Tibial artery (tissue), 4 donors: ENCODE data around the gene HLX.

Experiments
- DNase-seq, 2 donors: peaks; one replicate each; pipeline ENCODE4 v3.0.0-alpha.2; 2019
- H3K27ac ChIP-seq, 2 donors: fragments of 200-600 bp; sonication (generic) in 1 of 2; 1 replicate in 1 of 2; 2 replicates in 1 of 2; pipeline ENCODE4 v1.5.1; 2018 to 2019; ENCODE audit warnings: mild to moderate bottlenecking in 1 of 2
- H3K27me3 ChIP-seq, 2 donors: fragments of 200-600 bp; sonication (generic) in 1 of 2; one replicate each; pipeline versions ENCODE4 v1.5.1 to v1.6.0; 2016 to 2019
- H3K36me3 ChIP-seq, 3 donors: fragments of 200-600 bp; sonication (generic) in 2 of 3; one replicate each; pipeline ENCODE4 v1.5.1; 2016 to 2019; ENCODE audit warnings: mild to moderate bottlenecking in 2 of 3
- H3K4me1 ChIP-seq, 4 donors: fragments of 200-600 bp; sonication (generic) in 2 of 4; 1 replicate in 3 of 4; 2 replicates in 1 of 4; pipeline ENCODE4 v1.5.1; 2016 to 2019
- H3K4me3 ChIP-seq, 2 donors: fragments of 200-600 bp; sonication (generic) in 1 of 2; 1 replicate in 1 of 2; 2 replicates in 1 of 2; pipeline ENCODE4 v1.5.1; 2018 to 2019; ENCODE audit warnings: mild to moderate bottlenecking in 2 of 2
- H3K9me3 ChIP-seq, 3 donors: fragments of 200-600 bp; sonication (generic) in 1 of 3; one replicate each; pipeline ENCODE4 v1.5.1; 2016 to 2019
- CTCF ChIP-seq, 2 experiments: fragments of 200-600 bp in 1 of 2; fragments of 450-650 bp in 1 of 2; IDR thresholded peaks; one replicate each; pipeline ENCODE4 v1.5.1; 2017 to 2019; ENCODE audit warnings: antibody characterized with exemption in 2 of 2, mild to moderate bottlenecking in 1 of 2, moderate library complexity in 1 of 2
- intact Hi-C: fragments of 100-400 bp; cut with DNase I; formaldehyde crosslinking; loops from one replicate; pipeline ENCODE4 v1.15.0; 2023; ENCODE audit warnings: low total_unique reads

Gene HLX

GRCh38 chr1:220893701-220894024 is 14.4 kb downstream of the HLX start:
- H3K9me3 ChIP-seq: peaks cover 0 to 10% (median 0%) of the 10 kb centered on the region in 3 donors
- H3K4me3 ChIP-seq: no peak overlapping the region
- peaks cover 0 to 53% of the 10 kb centered on the region in 2 donors for H3K27me3 ChIP-seq
- DNase-seq: no peak
- no peak for TF ChIP-seq CTCF (IDR thresholded peaks at IDR 0.05)
- intact Hi-C loops: no loop called here
- H3K36me3 ChIP-seq: no peaks in the 10 kb centered on the region
- H3K4me1 ChIP-seq: peaks cover 0 to 9% (median 0%) of the 10 kb centered on the region in 4 donors
- H3K27ac ChIP-seq: no peak overlapping the region

- Histone ChIP-seq H3K27ac (no peak overlapping the region), H3K9me3 (peaks cover 0 to 10% (median 0%) of the 10 kb centered on the region in 3 donors), H3K36me3 (no peaks in the 10 kb centered on the region), H3K4me3 (no peak overlapping the region), H3K27me3 (peaks cover 0 to 53% of the 10 kb centered on the region in 2 donors), H3K4me1 (peaks cover 0 to 9% (median 0%) of the 10 kb centered on the region in 4 donors)
- intact Hi-C loops: no loop called here
- no peak for TF ChIP-seq CTCF (IDR thresholded peaks at IDR 0.05)
- no peak for DNase-seq
These were observed 15.0 kb downstream of the HLX start for GRCh38 chr1:220894025-220894923.

GRCh38 chr1:220894924-220895256 is 15.6 kb downstream of the HLX start:
- Histone ChIP-seq H3K4me3 (no peak overlapping the region), H3K36me3 (no peaks in the 10 kb centered on the region), H3K27me3 (peaks cover 0 to 53% of the 10 kb centered on the region in 2 donors), H3K4me1 (peaks cover 0 to 9% (median 0%) of the 10 kb centered on the region in 4 donors), H3K27ac (no peak overlapping the region), H3K9me3 (peaks cover 0 to 10% (median 0%) of the 10 kb centered on the region in 3 donors)
- DNase-seq: no peak
- no peak for TF ChIP-seq CTCF (IDR thresholded peaks at IDR 0.05)
- intact Hi-C loops: no loop called here

GRCh38 chr1:220895412-220895946 is 16.2 kb downstream of the HLX start:
- intact Hi-C loops: no loop called here
- Histone ChIP-seq H3K27me3 (peaks cover 0 to 52% of the 10 kb centered on the region in 2 donors), H3K4me1 (peaks cover 0 to 9% (median 0%) of the 10 kb centered on the region in 4 donors), H3K4me3 (no peak overlapping the region), H3K27ac (no peak overlapping the region), H3K36me3 (no peaks in the 10 kb centered on the region), H3K9me3 (peaks cover 0 to 10% (median 0%) of the 10 kb centered on the region in 3 donors)
- no peak for TF ChIP-seq CTCF (IDR thresholded peaks at IDR 0.05)
- no peak for DNase-seq

- Histone ChIP-seq H3K36me3 (no peaks in the 10 kb centered on the region), H3K4me3 (no peak overlapping the region), H3K27ac (no peak overlapping the region), H3K27me3 (peaks cover 0 to 46% of the 10 kb centered on the region in 2 donors), H3K4me1 (peaks cover 0 to 9% (median 0%) of the 10 kb centered on the region in 4 donors), H3K9me3 (peaks cover 0 to 10% (median 0%) of the 10 kb centered on the region in 3 donors)
- intact Hi-C loops: no loop called here
- DNase-seq: no peak
- no peak for TF ChIP-seq CTCF (IDR thresholded peaks at IDR 0.05)
These were observed 16.8 kb downstream of the HLX start for GRCh38 chr1:220896092-220896491.
